ENCODE measurements around the gene UNC5B. TPM values are rescaled to one million over a fixed set of nuclear protein-coding genes. Genes with fewer than 3 reads are reported as not detected.

The UNC5B gene
- total and polyA plus RNA-seq, 4 experiments from 2014 or later = not detected

GRCh38 chr10:71263376-71263775 lies 51.0 kb downstream of the UNC5B start:
- ChIA-PET POLR2A (ENCODE audit: partially characterized antibody) (no interaction called here), CTCF (ENCODE audit: partially characterized antibody) (no interaction called here)
- no peaks in the 10 kb centered on the region for H3K36me3 Mint-ChIP-seq
- peaks cover 0 to 2% of the 10 kb centered on the region in 2 donors for H3K27me3 Mint-ChIP-seq
- no peak overlapping the region for H3K4me3 Mint-ChIP-seq
- H3K27ac ChIP-seq (ENCODE audit: low read depth, low read length) = no peak overlapping the region
- no peaks in the 10 kb centered on the region for H3K9me3 ChIP-seq (ENCODE audit: control insufficient read depth in 1 of 2, low read length in 2 of 2)
- intact Hi-C loops (cut with micrococcal nuclease) = no loop called here
- H3K4me3 ChIP-seq (ENCODE audit: low read length in 2 of 2) = no peak overlapping the region
- DNase-seq = no peak
- no peaks in the 10 kb centered on the region for H3K4me1 Mint-ChIP-seq
- H3K4me1 ChIP-seq (ENCODE audit: insufficient read depth, low read length) = no peaks in the 10 kb centered on the region
- no peaks in the 10 kb centered on the region for H3K9me3 Mint-ChIP-seq
- no peaks in the 10 kb centered on the region for H3K36me3 ChIP-seq (ENCODE audit: insufficient read depth, low read length)
- no peaks in the 10 kb centered on the region for H3K27me3 ChIP-seq (ENCODE audit: insufficient read depth, low read length)
- no peak overlapping the region for H3K27ac Mint-ChIP-seq

GRCh38 chr10:71264345-71265200 lies 52.2 kb downstream of the UNC5B start:
- Mint-ChIP-seq H3K36me3 (no peaks in the 10 kb centered on the region), H3K27ac (no peak overlapping the region), H3K4me1 (no peaks in the 10 kb centered on the region), H3K4me3 (no peak overlapping the region), H3K27me3 (no peaks in the 10 kb centered on the region), H3K9me3 (no peaks in the 10 kb centered on the region)
- Histone ChIP-seq H3K4me1 (ENCODE audit: insufficient read depth, low read length) (no peaks in the 10 kb centered on the region), H3K36me3 (ENCODE audit: insufficient read depth, low read length) (no peaks in the 10 kb centered on the region), H3K4me3 (ENCODE audit: low read length in 2 of 2) (no peak overlapping the region), H3K27me3 (ENCODE audit: insufficient read depth, low read length) (no peaks in the 10 kb centered on the region), H3K9me3 (ENCODE audit: control insufficient read depth in 1 of 2, low read length in 2 of 2) (no peaks in the 10 kb centered on the region), H3K27ac (ENCODE audit: low read depth, low read length) (no peak overlapping the region)
- no peak for DNase-seq
- ChIA-PET CTCF (ENCODE audit: partially characterized antibody) (no interaction called here), POLR2A (ENCODE audit: partially characterized antibody) (no interaction called here)
- intact Hi-C loops (cut with micrococcal nuclease) = no loop called here

- Mint-ChIP-seq H3K27me3 (no peaks in the 10 kb centered on the region), H3K27ac (no peak overlapping the region), H3K9me3 (no peaks in the 10 kb centered on the region), H3K4me3 (no peak overlapping the region), H3K4me1 (no peaks in the 10 kb centered on the region), H3K36me3 (no peaks in the 10 kb centered on the region)
- no peaks in the 10 kb centered on the region for H3K36me3 ChIP-seq (ENCODE audit: insufficient read depth, low read length)
- no peaks in the 10 kb centered on the region for H3K4me1 ChIP-seq (ENCODE audit: insufficient read depth, low read length)
- CTCF ChIA-PET (ENCODE audit: partially characterized antibody) = no interaction called here
- H3K9me3 ChIP-seq (ENCODE audit: control insufficient read depth in 1 of 2, low read length in 2 of 2) = no peaks in the 10 kb centered on the region
- no peaks in the 10 kb centered on the region for H3K27me3 ChIP-seq (ENCODE audit: insufficient read depth, low read length)
- POLR2A ChIA-PET (ENCODE audit: partially characterized antibody) = no interaction called here
- intact Hi-C loops (cut with micrococcal nuclease) = no loop called here
- DNase-seq = no peak
- no peak overlapping the region for H3K4me3 ChIP-seq (ENCODE audit: low read length in 2 of 2)
- H3K27ac ChIP-seq (ENCODE audit: low read depth, low read length) = no peak overlapping the region
Observed at GRCh38 chr10:71265201-71265575, 52.8 kb downstream of the UNC5B start.

GRCh38 chr10:71265618-71266146 lies 53.3 kb downstream of the UNC5B start:
- POLR2A ChIA-PET (ENCODE audit: partially characterized antibody) = no interaction called here
- no peak overlapping the region for H3K27ac Mint-ChIP-seq
- H3K9me3 ChIP-seq (ENCODE audit: control insufficient read depth in 1 of 2, low read length in 2 of 2) = no peaks in the 10 kb centered on the region
- H3K9me3 Mint-ChIP-seq = no peaks in the 10 kb centered on the region
- H3K4me3 Mint-ChIP-seq = no peak overlapping the region
- H3K27me3 Mint-ChIP-seq = no peaks in the 10 kb centered on the region
- CTCF ChIA-PET (ENCODE audit: partially characterized antibody) = no interaction called here
- peaks cover 0 to 2% (median 0%) of the 10 kb centered on the region in 4 donors for H3K4me1 Mint-ChIP-seq
- H3K27ac ChIP-seq (ENCODE audit: low read depth, low read length) = no peak overlapping the region
- H3K4me1 ChIP-seq (ENCODE audit: insufficient read depth, low read length) = no peaks in the 10 kb centered on the region
- no peaks in the 10 kb centered on the region for H3K27me3 ChIP-seq (ENCODE audit: insufficient read depth, low read length)
- H3K4me3 ChIP-seq (ENCODE audit: low read length in 2 of 2) = no peak overlapping the region
- DNase-seq = no peak
- H3K36me3 Mint-ChIP-seq = no peaks in the 10 kb centered on the region
- intact Hi-C loops (cut with micrococcal nuclease) = no loop called here
- no peaks in the 10 kb centered on the region for H3K36me3 ChIP-seq (ENCODE audit: insufficient read depth, low read length)

- ChIA-PET CTCF (ENCODE audit: partially characterized antibody) (no interaction called here), POLR2A (ENCODE audit: partially characterized antibody) (no interaction called here)
Observed at GRCh38 chr10:71266147-71266917, 54.0 kb downstream of the UNC5B start.

GRCh38 chr10:71266918-71267442 lies 54.6 kb downstream of the UNC5B start:
- Mint-ChIP-seq H3K4me3 (no peak overlapping the region), H3K36me3 (no peaks in the 10 kb centered on the region), H3K27me3 (no peaks in the 10 kb centered on the region), H3K9me3 (no peaks in the 10 kb centered on the region), H3K4me1 (peaks cover 0 to 2% (median 0%) of the 10 kb centered on the region in 4 donors), H3K27ac (no peak overlapping the region)
- CTCF ChIA-PET (ENCODE audit: partially characterized antibody) = no interaction called here
- H3K4me1 ChIP-seq (ENCODE audit: insufficient read depth, low read length) = no peaks in the 10 kb centered on the region
- no peaks in the 10 kb centered on the region for H3K27me3 ChIP-seq (ENCODE audit: insufficient read depth, low read length)
- DNase-seq = no peak
- no peak overlapping the region for H3K27ac ChIP-seq (ENCODE audit: low read depth, low read length)
- POLR2A ChIA-PET (ENCODE audit: partially characterized antibody) = no interaction called here
- no peaks in the 10 kb centered on the region for H3K36me3 ChIP-seq (ENCODE audit: insufficient read depth, low read length)
- H3K9me3 ChIP-seq (ENCODE audit: control insufficient read depth in 1 of 2, low read length in 2 of 2) = no peaks in the 10 kb centered on the region
- intact Hi-C loops (cut with micrococcal nuclease) = no loop called here
- no peak overlapping the region for H3K4me3 ChIP-seq (ENCODE audit: low read length in 2 of 2)

More at GRCh38 chr10:71266147-71266917, 54.0 kb downstream of the UNC5B start:
- H3K9me3 ChIP-seq (ENCODE audit: control insufficient read depth in 1 of 2, low read length in 2 of 2) = no peaks in the 10 kb centered on the region
- DNase-seq = no peak
- no peak overlapping the region for H3K4me3 ChIP-seq (ENCODE audit: low read length in 2 of 2)
- Mint-ChIP-seq H3K27me3 (no peaks in the 10 kb centered on the region), H3K27ac (no peak overlapping the region), H3K4me1 (peaks cover 0 to 2% (median 0%) of the 10 kb centered on the region in 4 donors), H3K9me3 (no peaks in the 10 kb centered on the region), H3K4me3 (no peak overlapping the region), H3K36me3 (no peaks in the 10 kb centered on the region)
- intact Hi-C loops (cut with micrococcal nuclease) = no loop called here
- no peak overlapping the region for H3K27ac ChIP-seq (ENCODE audit: low read depth, low read length)
- H3K27me3 ChIP-seq (ENCODE audit: insufficient read depth, low read length) = no peaks in the 10 kb centered on the region
- no peaks in the 10 kb centered on the region for H3K4me1 ChIP-seq (ENCODE audit: insufficient read depth, low read length)
- H3K36me3 ChIP-seq (ENCODE audit: insufficient read depth, low read length) = no peaks in the 10 kb centered on the region

- H3K27ac Mint-ChIP-seq = no peak overlapping the region
- intact Hi-C loops (cut with micrococcal nuclease) = no loop called here
- no peak overlapping the region for H3K4me3 Mint-ChIP-seq
- Histone ChIP-seq H3K27me3 (ENCODE audit: insufficient read depth, low read length) (no peaks in the 10 kb centered on the region), H3K27ac (ENCODE audit: low read depth, low read length) (no peak overlapping the region), H3K4me1 (ENCODE audit: insufficient read depth, low read length) (no peaks in the 10 kb centered on the region), H3K9me3 (ENCODE audit: control insufficient read depth in 1 of 2, low read length in 2 of 2) (no peaks in the 10 kb centered on the region), H3K4me3 (ENCODE audit: low read length in 2 of 2) (no peak overlapping the region), H3K36me3 (ENCODE audit: insufficient read depth, low read length) (no peaks in the 10 kb centered on the region)
- no peaks in the 10 kb centered on the region for H3K36me3 Mint-ChIP-seq
- H3K4me1 Mint-ChIP-seq = peaks cover 0 to 2% (median 0%) of the 10 kb centered on the region in 4 donors
- ChIA-PET POLR2A (ENCODE audit: partially characterized antibody) (no interaction called here), CTCF (ENCODE audit: partially characterized antibody) (no interaction called here)
- DNase-seq = no peak
- H3K9me3 Mint-ChIP-seq = no peaks in the 10 kb centered on the region
- H3K27me3 Mint-ChIP-seq = no peaks in the 10 kb centered on the region
Observed at GRCh38 chr10:71267508-71268240, 55.3 kb downstream of the UNC5B start.
